Measurements from ENCODE around the gene AUTS2.
"Not testable (repeated sequence)": the region's sequence is repeated elsewhere in the genome, so short reads cannot be mapped to it uniquely, and the experiment has no call there.

AUTS2 gene

GRCh38 chr7:70271617-70272081 lies 673.4 kb downstream of the AUTS2 start:
- Mint-ChIP-seq H3K27ac (no peak overlapping the region), H3K27me3 (ENCODE audit: low read depth) (no peaks in the 10 kb centered on the region), H3K4me3 (no peak overlapping the region), H3K9me3 (no peaks in the 10 kb centered on the region), H3K4me1 (peaks cover 13% of the 10 kb centered on the region), H3K36me3 (ENCODE audit: low read depth) (no peaks in the 10 kb centered on the region)
- no peak for TF ChIP-seq CTCF (IDR thresholded peaks at IDR 0.05; ENCODE audit: unreplicated experiment in 3 of 3)

- not testable (repeated sequence) for H3K4me1 Mint-ChIP-seq; H3K9me3 Mint-ChIP-seq; H3K27me3 Mint-ChIP-seq (ENCODE audit: low read depth); H3K36me3 Mint-ChIP-seq (ENCODE audit: low read depth); H3K27ac Mint-ChIP-seq; H3K4me3 Mint-ChIP-seq
These were observed 677.3 kb downstream of the AUTS2 start for GRCh38 chr7:70275570-70275969.

GRCh38 chr7:70285187-70285586 lies 686.9 kb downstream of the AUTS2 start:
- H3K9me3 Mint-ChIP-seq = no peaks in the 10 kb centered on the region
- no peaks in the 10 kb centered on the region for H3K36me3 Mint-ChIP-seq (ENCODE audit: low read depth)
- H3K4me1 Mint-ChIP-seq = peaks cover 3% of the 10 kb centered on the region
- no peaks in the 10 kb centered on the region for H3K27me3 Mint-ChIP-seq (ENCODE audit: low read depth)
- TF ChIP-seq CTCF (IDR thresholded peaks at IDR 0.05; ENCODE audit: unreplicated experiment in 3 of 3) = no peak
- H3K27ac Mint-ChIP-seq = no peak overlapping the region
- no peak overlapping the region for H3K4me3 Mint-ChIP-seq

- Mint-ChIP-seq H3K27ac (no peak overlapping the region), H3K9me3 (no peaks in the 10 kb centered on the region), H3K4me3 (no peak overlapping the region), H3K4me1 (peaks cover 7% of the 10 kb centered on the region), H3K27me3 (ENCODE audit: low read depth) (no peaks in the 10 kb centered on the region), H3K36me3 (ENCODE audit: low read depth) (no peaks in the 10 kb centered on the region)
- no peak for TF ChIP-seq CTCF (IDR thresholded peaks at IDR 0.05; ENCODE audit: unreplicated experiment in 3 of 3)
These were observed 687.6 kb downstream of the AUTS2 start for GRCh38 chr7:70285854-70286253.

GRCh38 chr7:70288781-70289456 lies 690.6 kb downstream of the AUTS2 start:
- Mint-ChIP-seq H3K27me3 (ENCODE audit: low read depth) (no peaks in the 10 kb centered on the region), H3K27ac (no peak overlapping the region), H3K4me3 (no peak overlapping the region), H3K4me1 (peaks cover 7% of the 10 kb centered on the region), H3K9me3 (no peaks in the 10 kb centered on the region), H3K36me3 (ENCODE audit: low read depth) (no peaks in the 10 kb centered on the region)
- no peak for TF ChIP-seq CTCF (IDR thresholded peaks at IDR 0.05; ENCODE audit: unreplicated experiment in 3 of 3)

GRCh38 chr7:70292716-70293115 lies 694.4 kb downstream of the AUTS2 start:
- TF ChIP-seq CTCF (IDR thresholded peaks at IDR 0.05; ENCODE audit: unreplicated experiment in 3 of 3) = no peak
- Mint-ChIP-seq H3K27me3 (ENCODE audit: low read depth) (no peaks in the 10 kb centered on the region), H3K27ac (no peak overlapping the region), H3K4me3 (no peak overlapping the region), H3K4me1 (peaks cover 7% of the 10 kb centered on the region), H3K9me3 (no peaks in the 10 kb centered on the region), H3K36me3 (ENCODE audit: low read depth) (peaks cover 3% of the 10 kb centered on the region)
